Activated CD4-positive, CD25-positive, alpha-beta regulatory T cell treated with anti-CD3 and anti-CD28 coated beads, Interleukin-2, amount 50 U/mL, for 24 hours (primary cell): ENCODE measurements around the gene IL22RA1.

ENCODE experiments used
- ATAC-seq, 2 donors: fragments of 150-1000 bp; cut with Tn5 transposase; one replicate each; pipeline ENCODE4 v1.10.0; 2021; ENCODE audit warnings: mild to moderate bottlenecking in 1 of 2, moderate library complexity in 1 of 2

Gene IL22RA1

GRCh38 chr1:24069817-24070216 is 73.1 kb downstream of the IL22RA1 start:
- no peak for ATAC-seq
